HepG2 (cell line): ENCODE measurements around the gene ETF1. TPM values are rescaled to one million over a fixed set of nuclear protein-coding genes. Genes with fewer than 3 reads are reported as not detected.

Experiments
- ATAD3A ChIP-seq: sonication (generic); formaldehyde crosslinking; IDR thresholded peaks from 2 replicates; pipeline ENCODE4 v1.4.0; 2020; ENCODE audit warnings: missing genetic modification reagents
- FOXP1 ChIP-seq, 2 experiments: fragments of 450-650 bp in 1 of 2; IDR thresholded peaks; 2 replicates each; pipeline ENCODE4 v1.6.1; 2017 to 2018; ENCODE audit warnings: antibody characterized with exemption in 1 of 2
- GATAD1 ChIP-seq: IDR thresholded peaks from 2 replicates; pipeline ENCODE4 v1.6.1; 2016; ENCODE audit warnings: missing genetic modification reagents, missing compliant biosample characterization
- HNF4G ChIP-seq, 2 experiments: sonication (generic) in 1 of 2; formaldehyde crosslinking in 1 of 2; IDR thresholded peaks; 2 replicates each; pipeline versions ENCODE4 v1.4.0 to v1.6.1; 2011 to 2020; ENCODE audit warnings: borderline replicate concordance in 2 of 2, low read depth in 2 of 2, mild to moderate bottlenecking in 2 of 2, low read length in 1 of 2, missing genetic modification reagents in 1 of 2, moderate library complexity in 1 of 2
- IRX3 ChIP-seq: sonication (generic); formaldehyde crosslinking; IDR thresholded peaks from 2 replicates; pipeline ENCODE4 v1.8.1; 2023; ENCODE audit warnings: mild to moderate bottlenecking, low read depth, missing genetic modification reagents, borderline replicate concordance
- KDM2A ChIP-seq: sonication (generic); formaldehyde crosslinking; IDR thresholded peaks from 2 replicates; pipeline ENCODE4 v1.4.0; 2020; ENCODE audit warnings: low read depth, missing genetic modification reagents, borderline replicate concordance
- KLF6 ChIP-seq: IDR thresholded peaks from 2 replicates; pipeline ENCODE4 v1.8.0; 2016; ENCODE audit warnings: missing biosample characterization, missing genetic modification reagents
- LBX2 ChIP-seq: sonication (generic); formaldehyde crosslinking; IDR thresholded peaks from 2 replicates; pipeline ENCODE4 v1.5.0; 2020; ENCODE audit warnings: missing genetic modification reagents, mild to moderate bottlenecking, borderline replicate concordance
- MTF2 ChIP-seq: sonication (generic); formaldehyde crosslinking; IDR thresholded peaks from 2 replicates; pipeline ENCODE4 v1.5.0; 2020; ENCODE audit warnings: missing genetic modification reagents, borderline replicate concordance
- MXD4 ChIP-seq: IDR thresholded peaks from 2 replicates; pipeline ENCODE4 v1.6.1; 2016; ENCODE audit warnings: mild to moderate bottlenecking, missing biosample characterization, missing genetic modification reagents
- NFE2L1 ChIP-seq: sonication (generic); formaldehyde crosslinking; IDR thresholded peaks from 2 replicates; pipeline ENCODE4 v1.4.0; 2020; ENCODE audit warnings: missing genetic modification reagents, mild to moderate bottlenecking, borderline replicate concordance
- POGZ ChIP-seq: sonication (generic); formaldehyde crosslinking; IDR thresholded peaks from 2 replicates; pipeline ENCODE4 v1.4.0; 2020; ENCODE audit warnings: mild to moderate bottlenecking, missing genetic modification reagents
- PRMT3 ChIP-seq: sonication (generic); formaldehyde crosslinking; IDR thresholded peaks from 2 replicates; pipeline ENCODE4 v1.8.1; 2022; ENCODE audit warnings: low read depth, mild to moderate bottlenecking, moderate library complexity, missing genetic modification reagents, borderline replicate concordance
- REPIN1 ChIP-seq: sonication (generic); formaldehyde crosslinking; IDR thresholded peaks from 2 replicates; pipeline ENCODE4 v1.8.0; 2022; ENCODE audit warnings: missing genetic modification reagents, low read depth, mild to moderate bottlenecking, borderline replicate concordance
- SCMH1 ChIP-seq: sonication (generic); formaldehyde crosslinking; IDR thresholded peaks from 2 replicates; pipeline ENCODE4 v1.9.0; 2021; ENCODE audit warnings: missing genetic modification reagents, mild to moderate bottlenecking, borderline replicate concordance
- STAT6 ChIP-seq: sonication (generic); formaldehyde crosslinking; IDR thresholded peaks from 2 replicates; pipeline ENCODE4 v1.4.0; 2020; ENCODE audit warnings: missing genetic modification reagents, mild to moderate bottlenecking, borderline replicate concordance
- TARDBP ChIP-seq: sonication (generic); formaldehyde crosslinking; IDR thresholded peaks from 2 replicates; pipeline ENCODE4 v1.8.0; 2022; ENCODE audit warnings: mild to moderate bottlenecking, missing genetic modification reagents
- TBX2 ChIP-seq: sonication (generic); formaldehyde crosslinking; IDR thresholded peaks from 2 replicates; pipeline ENCODE4 v1.5.0; 2020; ENCODE audit warnings: missing genetic modification reagents, mild to moderate bottlenecking, borderline replicate concordance
- ZNF124 ChIP-seq: sonication (generic); formaldehyde crosslinking; IDR thresholded peaks from 2 replicates; pipeline ENCODE4 v1.4.0; 2020; ENCODE audit warnings: missing genetic modification reagents
- ZNF232 ChIP-seq: sonication (generic); formaldehyde crosslinking; IDR thresholded peaks from 2 replicates; pipeline ENCODE4 v1.4.0; 2020; ENCODE audit warnings: missing genetic modification reagents, borderline replicate concordance
- ZNF263 ChIP-seq: sonication (generic); formaldehyde crosslinking; IDR thresholded peaks from 2 replicates; pipeline ENCODE4 v1.4.0; 2020; ENCODE audit warnings: missing genetic modification reagents
- ZNF317 ChIP-seq: sonication (generic); formaldehyde crosslinking; IDR thresholded peaks from 2 replicates; pipeline ENCODE4 v1.5.0; 2020; ENCODE audit warnings: mild to moderate bottlenecking, missing genetic modification reagents
- ZNF343 ChIP-seq: sonication (generic); formaldehyde crosslinking; IDR thresholded peaks from 2 replicates; pipeline ENCODE4 v1.4.0; 2020; ENCODE audit warnings: mild to moderate bottlenecking, missing genetic modification reagents
- ZNF597 ChIP-seq: sonication (generic); formaldehyde crosslinking; IDR thresholded peaks from 2 replicates; pipeline ENCODE4 v1.5.0; 2020; ENCODE audit warnings: missing genetic modification reagents
- ZSCAN31 ChIP-seq: sonication (generic); formaldehyde crosslinking; IDR thresholded peaks from 2 replicates; pipeline ENCODE4 v1.5.0; 2020; ENCODE audit warnings: low read depth, mild to moderate bottlenecking, missing genetic modification reagents
- polyA plus RNA-seq, 8 experiments: library from polyadenylated mRNA; depleted of rRNA in 3 of 8; stranded (reverse) in 7 of 8; unstranded in 1 of 8; fragments of >200 nt; fragmentation: Illumina TruSeq in 4 of 8; extraction: Trizol in 4 of 8; gene quantifications; 2 replicates each; pipeline versions ENCODE4 v1.2.1 to v1.2.3, GENCODE V29; 2011 to 2016; ENCODE audit warnings: low read depth in 4 of 8, missing spikeins in 1 of 8, mixed read lengths in 1 of 8; ENCODE audit not compliant: insufficient read depth in 1 of 8
- total RNA-seq, 5 experiments: library from RNA; depleted of rRNA; stranded (reverse); fragments of >200 nt; fragmentation: Illumina TruSeq; extraction: Trizol; gene quantifications; 2 replicates each; pipeline ENCODE4 v1.2.3, GENCODE V29; 2016; ENCODE audit warnings: low read depth in 1 of 5

Gene ETF1
- total and polyA plus RNA-seq, 2 of the 13 experiments (the other 11 are each of a cell fraction or from before 2014, with no cell fraction given) = 52.1 to 184 TPM

GRCh38 chr5:138459311-138459933 is 83.6 kb downstream of the ETF1 start (continued):
- TF ChIP-seq GATAD1 (CRISPR knock-in tag) (0 out of 2 replicates have a peak, but pooled peaks have one; percentile 38), ZNF124 (CRISPR knock-in tag) (no peak), KLF6 (CRISPR knock-in tag) (peak; percentile 89; the same call in 1 of the 2 replicates), MXD4 (CRISPR knock-in tag) (peak; percentile 47; the same call in 1 of the 2 replicates), ATAD3A (CRISPR knock-in tag) (no peak), TBX2 (peak; percentile 72; the same call in 1 of the 2 replicates), REPIN1 (CRISPR knock-in tag) (no peak), ZSCAN31 (0 out of 2 replicates have a peak, but pooled peaks have one; percentile 36), TARDBP (no peak), MTF2 (CRISPR knock-in tag) (no peak), ZNF263 (0 out of 2 replicates have a peak, but pooled peaks have one; percentile 27), PRMT3 (CRISPR knock-in tag) (no peak), KDM2A (CRISPR knock-in tag) (0 out of 2 replicates have a peak, but pooled peaks have one; percentile 44), ZNF232 (peak; percentile 67; the same call in 1 of the 2 replicates), ZNF343 (CRISPR knock-in tag) (peak; percentile 50; the same call in 1 of the 2 replicates), ZNF317 (CRISPR knock-in tag) (peak; percentile 88), LBX2 (CRISPR knock-in tag) (peak; percentile 94; the same call in 1 of the 2 replicates), FOXP1 (IDR thresholded peaks at IDR 0.05) (no peak), FOXP1 (CRISPR knock-in tag; IDR thresholded peaks at IDR 0.05) (no peak), IRX3 (no peak), SCMH1 (no peak), POGZ (no peak), STAT6 (CRISPR knock-in tag) (no peak), ZNF597 (CRISPR knock-in tag) (no peak), NFE2L1 (CRISPR knock-in tag) (peak; percentile 40; the same call in 1 of the 2 replicates), HNF4G (IDR thresholded peaks at IDR 0.05; ENCODE audit: borderline replicate concordance, low read depth, low read length) (no peak), HNF4G (CRISPR knock-in tag; IDR thresholded peaks at IDR 0.05; ENCODE audit: borderline replicate concordance, low read depth) (0 out of 2 replicates have a peak, but pooled peaks have one; percentile 24)
